ENCODE data around the gene MACROH2A2.

GRCh38 chr10:70146489-70147258 is 94.0 kb downstream of the MACROH2A2 start, which contains the start of gene TYSND1:
- TF ChIP-seq CTCF (IDR thresholded peaks at IDR 0.05; ENCODE audit: low read depth, low read length) (peak; percentile 66), EZH2phosphoT487 (IDR thresholded peaks at IDR 0.05; ENCODE audit: low read depth) (no peak)

All from OCI-LY3 (cell line).